H1 (cell line): ENCODE results near the gene NXT1.

Experiments used
- CTCF ChIP-seq, 3 experiments: IDR thresholded peaks; 1 replicate in 2 of 3; 2 replicates in 1 of 3; pipeline versions ENCODE4 v1.5.1 to v1.6.1; 2011; ENCODE audit warnings: low read length in 3 of 3, mild to moderate bottlenecking in 3 of 3, inconsistent platforms in 2 of 3, low read depth in 1 of 3, moderate library complexity in 1 of 3; ENCODE audit not compliant: insufficient read depth in 1 of 3; ENCODE audit errors: control extremely low read depth in 1 of 3
- POLR2AphosphoS5 ChIP-seq: IDR thresholded peaks from 2 replicates; pipeline ENCODE4 v1.6.1; 2011; ENCODE audit warnings: low read depth, low read length
- RAD21 ChIP-seq, 2 experiments: IDR thresholded peaks in 1 of 2; conservative IDR thresholded peaks in 1 of 2; 2 replicates each; pipeline ENCODE4 v1.6.1; 2011; ENCODE audit warnings: low read depth in 2 of 2, low read length in 2 of 2, improper control_type of control experiment in 1 of 2, inconsistent platforms in 1 of 2, mild to moderate bottlenecking in 1 of 2, moderate library complexity in 1 of 2
- RBBP5 ChIP-seq: IDR thresholded peaks from 2 replicates; pipeline ENCODE4 v1.7.1; 2012; ENCODE audit warnings: low read depth, mild to moderate bottlenecking, inconsistent platforms, low read length, moderate library complexity, borderline replicate concordance
- RFX5 ChIP-seq: IDR thresholded peaks from 2 replicates; pipeline ENCODE4 v1.6.1; 2011; ENCODE audit warnings: low read depth, low read length, improper control_type of control experiment, borderline replicate concordance

DNA sequence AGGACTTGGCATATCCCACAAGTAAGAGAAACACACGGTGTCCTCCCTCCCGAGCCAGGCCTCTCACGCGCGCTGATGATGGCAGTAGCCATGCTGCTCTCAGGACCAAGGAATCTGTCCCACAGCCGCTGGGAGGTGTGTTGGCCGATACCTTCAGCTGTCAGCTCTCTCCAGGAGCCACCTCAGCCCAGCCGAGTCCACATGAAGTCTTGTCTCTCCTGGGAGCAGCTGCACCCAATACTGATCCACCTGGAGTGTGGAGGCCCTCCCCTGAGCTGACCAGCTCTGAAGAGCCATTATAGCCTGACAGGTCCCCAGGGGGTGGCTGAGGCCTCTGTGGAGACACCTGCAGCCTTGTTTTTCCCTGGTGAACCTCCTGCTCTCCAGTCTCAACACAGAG lies 23.8 kb upstream of the NXT1 start:
- TF ChIP-seq RFX5 (no peak), CTCF (IDR thresholded peaks at IDR 0.05; ENCODE audit: control extremely low read depth in 1 of 3, insufficient read depth in 1 of 3, low read depth in 1 of 3, low read length in 3 of 3) (no peak), RBBP5 (no peak), POLR2AphosphoS5 (no peak), RAD21 (IDR thresholded peaks at IDR 0.05 in 1 of 2, conservative IDR thresholded peaks at IDR 0.05 in 1 of 2; ENCODE audit: low read depth in 2 of 2, low read length in 2 of 2) (no peak)
